HepG2 (cell line): ENCODE results near the gene KRTAP5-4. TPM values are rescaled to one million over a fixed set of nuclear protein-coding genes. Genes with fewer than 3 reads are reported as not detected.

Source experiments
- ATAC-seq: fragments of 200-7000 bp; cut with Tn5 transposase; 3 replicates; pipeline ENCODE4 v1.9.1; 2020; ENCODE audit warnings: mild to moderate bottlenecking, moderate library complexity
- BruUV-seq: library from RNA; stranded (reverse); fragments of 400-500 nt; replicated peaks from 2 replicates; lab custom pipeline; 2021; lab: Mats Ljungman, UMichigan
- CTCF ChIA-PET: fragments of 300-600 bp; formaldehyde crosslinking; extraction: SDS; loops from one replicate; lab custom pipeline; 2021; ENCODE audit warnings: low total read pairs, inconsistent platforms, low intra/inter-chr PET ratio; lab: Yijun Ruan, JAX
- POLR2A ChIA-PET: fragments of 350-600 bp; sonication (Branson Sonifier 250); formaldehyde crosslinking; loops from one replicate; lab custom pipeline; 2020; ENCODE audit warnings: antibody characterized with exemption, inconsistent platforms; lab: Yijun Ruan, JAX
- DNase-seq: peaks from one replicate; pipeline ENCODE4 v3.0.0-alpha.2; 2015; ENCODE audit warnings: low spot score
- FAIRE-seq: peaks from 3 replicates; lab custom pipeline; 2011; peaks lifted over from hg19 to GRCh38; lab: Jason Lieb, UNC
- H2AFZ ChIP-seq: one replicate; pipeline ENCODE4 v1.6.1; 2011; ENCODE audit warnings: low read length, inconsistent platforms
- H3K27ac ChIP-seq: fragments of 300-600 bp; 3 replicates; pipeline ENCODE4 v1.8.0; 2011; ENCODE audit warnings: mixed run types, mild to moderate bottlenecking, mixed read lengths, low read length, inconsistent platforms; ENCODE audit not compliant: insufficient read depth; ENCODE audit errors: extremely low read length
- H3K27me3 ChIP-seq, 2 experiments: fragments of 200-600 bp in 1 of 2; 2 replicates in 1 of 2; 3 replicates in 1 of 2; pipeline versions ENCODE4 v1.6.0 to v1.8.0; 2011; ENCODE audit warnings: low read length in 2 of 2, mild to moderate bottlenecking in 2 of 2, moderate library complexity in 2 of 2, inconsistent platforms in 1 of 2; ENCODE audit not compliant: insufficient read depth in 2 of 2, control insufficient read depth in 1 of 2
- H3K36me3 ChIP-seq, 2 experiments: fragments of 200-600 bp in 1 of 2; replicated peaks in 1 of 2; 2 replicates in 1 of 2; 3 replicates in 1 of 2; pipeline versions ENCODE4 v1.5.1 to v1.8.0; 2011; ENCODE audit warnings: low read length in 2 of 2, inconsistent platforms in 1 of 2; ENCODE audit not compliant: insufficient read depth in 2 of 2, control insufficient read depth in 1 of 2
- H3K4me1 ChIP-seq: 2 replicates; pipeline ENCODE4 v1.5.1; 2012; ENCODE audit warnings: low read length, inconsistent platforms; ENCODE audit not compliant: insufficient read depth
- H3K4me2 ChIP-seq: 2 replicates; pipeline ENCODE4 v1.6.0; 2011; ENCODE audit warnings: low read depth, low read length, inconsistent platforms
- H3K4me3 ChIP-seq, 3 experiments: fragments of 200-600 bp in 1 of 3; sonication (generic), shearing (Covaris generic) in 1 of 3; replicated peaks in 1 of 3; 2 replicates each; pipeline ENCODE4 v1.5.1; 2011 to 2016; ENCODE audit warnings: low read length in 3 of 3, inconsistent platforms in 2 of 3, low read depth in 2 of 3, mild to moderate bottlenecking in 2 of 3, control low read depth in 1 of 3, mixed read lengths in 1 of 3; ENCODE audit not compliant: insufficient read depth in 1 of 3
- H3K79me2 ChIP-seq: one replicate; pipeline ENCODE4 v1.6.1; 2011; ENCODE audit warnings: low read length, inconsistent platforms; ENCODE audit not compliant: insufficient read depth
- H3K9ac ChIP-seq: 2 replicates; pipeline ENCODE4 v1.6.0; 2011; ENCODE audit warnings: mild to moderate bottlenecking, low read depth, low read length, inconsistent platforms; ENCODE audit not compliant: insufficient read depth
- H3K9me3 ChIP-seq: 2 replicates; pipeline ENCODE4 v1.5.1; 2012; ENCODE audit warnings: mild to moderate bottlenecking, low read length
- H4K20me1 ChIP-seq: 2 replicates; pipeline ENCODE4 v1.6.0; 2011; ENCODE audit warnings: inconsistent platforms, mild to moderate bottlenecking, low read length, moderate library complexity; ENCODE audit not compliant: insufficient read depth
- AKAP8 ChIP-seq: sonication (generic); formaldehyde crosslinking; IDR thresholded peaks from 2 replicates; pipeline ENCODE4 v1.5.1; 2020; ENCODE audit warnings: mild to moderate bottlenecking, missing genetic modification reagents
- DNMT1 ChIP-seq: sonication (generic); formaldehyde crosslinking; IDR thresholded peaks from 2 replicates; pipeline ENCODE4 v1.5.1; 2020; ENCODE audit warnings: mild to moderate bottlenecking, missing genetic modification reagents
- EEA1 ChIP-seq: sonication (generic); formaldehyde crosslinking; IDR thresholded peaks from 2 replicates; pipeline ENCODE4 v1.5.1; 2020; ENCODE audit warnings: mild to moderate bottlenecking, missing genetic modification reagents, borderline replicate concordance
- FIP1L1 ChIP-seq: fragments of 200-400 bp; formaldehyde crosslinking; IDR thresholded peaks from 2 replicates; pipeline ENCODE4 v1.6.1; 2018; ENCODE audit warnings: low read depth, mild to moderate bottlenecking, low read length, moderate library complexity, borderline replicate concordance; ENCODE audit not compliant: insufficient read depth
- MYNN ChIP-seq: sonication (generic); formaldehyde crosslinking; IDR thresholded peaks from 2 replicates; pipeline ENCODE4 v1.4.0; 2020; ENCODE audit warnings: mild to moderate bottlenecking, low read depth, missing genetic modification reagents
- U2AF2 ChIP-seq: fragments of 200-400 bp; formaldehyde crosslinking; IDR thresholded peaks from 2 replicates; pipeline ENCODE4 v1.6.1; 2017; ENCODE audit warnings: low read depth, mild to moderate bottlenecking, low read length
- ZBTB20 ChIP-seq: sonication (generic); formaldehyde crosslinking; IDR thresholded peaks from 2 replicates; pipeline ENCODE4 v1.8.1; 2023; ENCODE audit warnings: missing genetic modification reagents, low read depth, mild to moderate bottlenecking, borderline replicate concordance
- ZFP1 ChIP-seq: IDR thresholded peaks from 2 replicates; pipeline ENCODE4 v1.6.1; 2016
- ZNF101 ChIP-seq: sonication (generic); formaldehyde crosslinking; IDR thresholded peaks from 2 replicates; pipeline ENCODE4 v1.4.0; 2020; ENCODE audit warnings: mild to moderate bottlenecking, low read depth, missing genetic modification reagents, borderline replicate concordance
- ZNF274 ChIP-seq: sonication (generic); formaldehyde crosslinking; IDR thresholded peaks from 2 replicates; pipeline ENCODE4 v1.5.1; 2020; ENCODE audit warnings: mild to moderate bottlenecking, missing genetic modification reagents
- ZNF33A ChIP-seq: sonication (generic); formaldehyde crosslinking; IDR thresholded peaks from 2 replicates; pipeline ENCODE4 v1.5.1; 2020; ENCODE audit warnings: missing genetic modification reagents, mild to moderate bottlenecking, moderate library complexity, borderline replicate concordance
- ZSCAN29 ChIP-seq: sonication (generic); formaldehyde crosslinking; conservative IDR thresholded peaks from 2 replicates; pipeline ENCODE4 v1.4.0; 2020; ENCODE audit warnings: mild to moderate bottlenecking, missing genetic modification reagents
- WGBS: methylation state at CpG from one replicate; pipeline ENCODE4 v1.1.6; 2017; ENCODE audit warnings: low lambda C conversion rate; 5-methylcytosine and 5-hydroxymethylcytosine counted together
- in situ Hi-C: cut with HindIII; loops from 2 replicates; pipeline ENCODE4 v1.10.0; 2017; ENCODE audit warnings: low pct_unique_long_range_greater_than_20kb; ENCODE audit not compliant: extremely low pct_ligation_motif_present
- intact Hi-C: fragments of 100-400 bp; cut with micrococcal nuclease; formaldehyde crosslinking; loops from one replicate; pipeline ENCODE4 v1.10.0; 2022; ENCODE audit not compliant: unreplicated experiment
- polyA plus RNA-seq, 8 experiments: library from polyadenylated mRNA; depleted of rRNA in 3 of 8; stranded (reverse) in 7 of 8; unstranded in 1 of 8; fragments of >200 nt; fragmentation: Illumina TruSeq in 4 of 8; extraction: Trizol in 4 of 8; gene quantifications; 2 replicates each; pipeline versions ENCODE4 v1.2.1 to v1.2.3, GENCODE V29; 2011 to 2016; ENCODE audit warnings: low read depth in 4 of 8, missing spikeins in 1 of 8, mixed read lengths in 1 of 8; ENCODE audit not compliant: insufficient read depth in 1 of 8
- total RNA-seq, 5 experiments: library from RNA; depleted of rRNA; stranded (reverse); fragments of >200 nt; fragmentation: Illumina TruSeq; extraction: Trizol; gene quantifications; 2 replicates each; pipeline ENCODE4 v1.2.3, GENCODE V29; 2016; ENCODE audit warnings: low read depth in 1 of 5
- TF ChIP-seq, protein P1 (sequence below): sonication (generic); formaldehyde crosslinking; IDR thresholded peaks from 2 replicates; pipeline ENCODE4 v1.4.0; 2020; ENCODE audit warnings: missing genetic modification reagents
- TF ChIP-seq, protein P2 (sequence below): sonication (generic); formaldehyde crosslinking; conservative IDR thresholded peaks from 2 replicates; pipeline ENCODE4 v1.4.0; 2020; ENCODE audit warnings: missing genetic modification reagents
- TF ChIP-seq, protein P3 (sequence below): sonication (generic); formaldehyde crosslinking; conservative IDR thresholded peaks from 2 replicates; pipeline ENCODE4 v1.8.0; 2022; ENCODE audit warnings: mild to moderate bottlenecking, moderate library complexity, missing genetic modification reagents

The KRTAP5-4 gene
- total and polyA plus RNA-seq, 2 of the 13 experiments (the other 11 are each of a cell fraction or from before 2014, with no cell fraction given) = not detected

DNA sequence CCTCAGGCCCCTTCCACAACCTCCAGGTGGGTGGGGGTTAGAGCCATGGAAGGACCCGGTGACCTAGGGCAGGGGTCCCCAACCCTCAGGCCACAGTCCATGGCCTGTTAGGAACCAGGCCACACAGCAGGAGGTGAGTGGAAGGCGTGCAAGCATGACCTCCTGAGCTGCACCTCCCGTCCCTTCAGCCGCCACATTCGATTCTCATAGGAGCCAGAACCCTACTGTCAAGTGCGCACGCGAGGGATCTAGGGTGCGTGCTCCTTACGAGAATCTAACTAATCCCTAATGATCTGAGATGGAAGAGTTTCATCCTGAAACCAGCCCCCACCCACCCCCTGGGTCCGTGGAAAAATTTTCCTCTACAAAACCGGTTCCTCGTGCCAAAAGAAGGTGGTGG, 3.6 kb upstream of the KRTAP5-4 start:
- Histone ChIP-seq H3K27me3 (peaks cover 15 to 55% of the 10 kb centered on the region in 2 experiments), H4K20me1 (no peaks in the 10 kb centered on the region), H2AFZ (no peak overlapping the region), H3K36me3 (no peaks in the 10 kb centered on the region), H3K4me3 (no peak overlapping the region), H3K4me1 (no peaks in the 10 kb centered on the region), H3K9ac (no peak overlapping the region), H3K4me2 (no peak overlapping the region), H3K27ac (no peak overlapping the region), H3K9me3 (no peaks in the 10 kb centered on the region), H3K79me2 (no peaks in the 10 kb centered on the region)
- 31% methylated on average over 11 of the region's 13 CpGs for WGBS
- no TSS peak for BruUV-seq
- ChIA-PET POLR2A (no interaction called here), CTCF (no interaction called here)
- intact Hi-C loops = loop anchor here (5.0 kb wide), 1 partner anchor 78 kb away; no protein-coding TSS in a partner anchor
- FAIRE-seq (no peak), ATAC-seq (no peak), DNase-seq (no peak)
- no peak for TF ChIP-seq ZSCAN29 (CRISPR knock-in tag)
- no peak for TF ChIP-seq EEA1 (CRISPR knock-in tag)
- TF ChIP-seq, protein P1, sequence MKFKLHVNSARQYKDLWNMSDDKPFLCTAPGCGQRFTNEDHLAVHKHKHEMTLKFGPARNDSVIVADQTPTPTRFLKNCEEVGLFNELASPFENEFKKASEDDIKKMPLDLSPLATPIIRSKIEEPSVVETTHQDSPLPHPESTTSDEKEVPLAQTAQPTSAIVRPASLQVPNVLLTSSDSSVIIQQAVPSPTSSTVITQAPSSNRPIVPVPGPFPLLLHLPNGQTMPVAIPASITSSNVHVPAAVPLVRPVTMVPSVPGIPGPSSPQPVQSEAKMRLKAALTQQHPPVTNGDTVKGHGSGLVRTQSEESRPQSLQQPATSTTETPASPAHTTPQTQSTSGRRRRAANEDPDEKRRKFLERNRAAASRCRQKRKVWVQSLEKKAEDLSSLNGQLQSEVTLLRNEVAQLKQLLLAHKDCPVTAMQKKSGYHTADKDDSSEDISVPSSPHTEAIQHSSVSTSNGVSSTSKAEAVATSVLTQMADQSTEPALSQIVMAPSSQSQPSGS (CRISPR knock-in tag) = no peak
- TF ChIP-seq FIP1L1 = no peak
- TF ChIP-seq ZBTB20 (CRISPR knock-in tag) = no peak
- no peak for TF ChIP-seq ZNF33A
- in situ Hi-C loops = no loop called here

DNA sequence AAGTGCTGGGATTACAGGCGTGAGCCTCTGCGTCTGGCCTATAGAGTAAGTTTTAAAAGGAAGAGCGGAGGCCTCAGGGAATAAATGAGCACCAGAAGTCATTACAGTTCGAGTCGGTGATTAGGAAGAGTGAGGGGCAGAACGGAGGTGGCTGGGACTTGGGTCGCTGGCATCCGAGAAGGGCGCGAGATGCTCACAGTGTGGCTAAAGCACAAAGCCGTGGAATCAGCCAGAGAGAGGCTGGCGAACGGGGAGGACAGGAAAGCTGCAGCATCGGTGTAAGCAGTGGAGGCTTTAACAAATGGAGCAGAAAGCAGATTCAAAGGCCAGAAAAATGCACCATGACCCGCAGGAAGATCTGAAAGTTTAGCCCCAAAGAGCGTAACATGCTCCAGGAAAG, 2.7 kb upstream of the KRTAP5-4 start:
- intact Hi-C loops (loop anchor here (5.0 kb wide), 1 partner anchor 77 kb away; no protein-coding TSS in a partner anchor), in situ Hi-C loops (no loop called here)
- Histone ChIP-seq H4K20me1 (no peaks in the 10 kb centered on the region), H3K4me1 (no peaks in the 10 kb centered on the region), H3K9ac (no peak overlapping the region), H3K9me3 (no peaks in the 10 kb centered on the region), H3K27me3 (peaks cover 15 to 52% of the 10 kb centered on the region in 2 experiments), H3K4me2 (no peak overlapping the region), H3K4me3 (no peak overlapping the region), H2AFZ (no peak overlapping the region), H3K36me3 (no peaks in the 10 kb centered on the region), H3K79me2 (no peaks in the 10 kb centered on the region), H3K27ac (no peak overlapping the region)
- ChIA-PET POLR2A (no interaction called here), CTCF (no interaction called here)
- WGBS = 36% methylated on average over 16 of the region's 16 CpGs
- FAIRE-seq (no peak), ATAC-seq (no peak), DNase-seq (no peak)
- BruUV-seq = no TSS peak
- TF ChIP-seq ZFP1 (CRISPR knock-in tag) (no peak), ZNF101 (CRISPR knock-in tag) (no peak), ZNF274 (CRISPR knock-in tag) (no peak), DNMT1 (CRISPR knock-in tag) (no peak), MYNN (no peak), AKAP8 (CRISPR knock-in tag) (no peak), U2AF2 (no peak)
- TF ChIP-seq, protein P2, sequence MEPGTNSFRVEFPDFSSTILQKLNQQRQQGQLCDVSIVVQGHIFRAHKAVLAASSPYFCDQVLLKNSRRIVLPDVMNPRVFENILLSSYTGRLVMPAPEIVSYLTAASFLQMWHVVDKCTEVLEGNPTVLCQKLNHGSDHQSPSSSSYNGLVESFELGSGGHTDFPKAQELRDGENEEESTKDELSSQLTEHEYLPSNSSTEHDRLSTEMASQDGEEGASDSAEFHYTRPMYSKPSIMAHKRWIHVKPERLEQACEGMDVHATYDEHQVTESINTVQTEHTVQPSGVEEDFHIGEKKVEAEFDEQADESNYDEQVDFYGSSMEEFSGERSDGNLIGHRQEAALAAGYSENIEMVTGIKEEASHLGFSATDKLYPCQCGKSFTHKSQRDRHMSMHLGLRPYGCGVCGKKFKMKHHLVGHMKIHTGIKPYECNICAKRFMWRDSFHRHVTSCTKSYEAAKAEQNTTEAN (CRISPR knock-in tag) = no peak
- TF ChIP-seq, protein P3, sequence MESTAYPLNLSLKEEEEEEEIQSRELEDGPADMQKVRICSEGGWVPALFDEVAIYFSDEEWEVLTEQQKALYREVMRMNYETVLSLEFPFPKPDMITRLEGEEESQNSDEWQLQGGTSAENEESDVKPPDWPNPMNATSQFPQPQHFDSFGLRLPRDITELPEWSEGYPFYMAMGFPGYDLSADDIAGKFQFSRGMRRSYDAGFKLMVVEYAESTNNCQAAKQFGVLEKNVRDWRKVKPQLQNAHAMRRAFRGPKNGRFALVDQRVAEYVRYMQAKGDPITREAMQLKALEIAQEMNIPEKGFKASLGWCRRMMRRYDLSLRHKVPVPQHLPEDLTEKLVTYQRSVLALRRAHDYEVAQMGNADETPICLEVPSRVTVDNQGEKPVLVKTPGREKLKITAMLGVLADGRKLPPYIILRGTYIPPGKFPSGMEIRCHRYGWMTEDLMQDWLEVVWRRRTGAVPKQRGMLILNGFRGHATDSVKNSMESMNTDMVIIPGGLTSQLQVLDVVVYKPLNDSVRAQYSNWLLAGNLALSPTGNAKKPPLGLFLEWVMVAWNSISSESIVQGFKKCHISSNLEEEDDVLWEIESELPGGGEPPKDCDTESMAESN (CRISPR knock-in tag) = no peak
